HK-2 (cell line): ENCODE measurements around the gene PKD1L1.
"Not testable (repeated sequence)": the region's sequence is repeated elsewhere in the genome, so short reads cannot be mapped to it uniquely, and the experiment has no call there.

Source experiments
- DNase-seq: peaks from one replicate; pipeline ENCODE4 v3.0.0-alpha.2; 2018; ENCODE audit not compliant: unreplicated experiment

PKD1L1 gene

DNA sequence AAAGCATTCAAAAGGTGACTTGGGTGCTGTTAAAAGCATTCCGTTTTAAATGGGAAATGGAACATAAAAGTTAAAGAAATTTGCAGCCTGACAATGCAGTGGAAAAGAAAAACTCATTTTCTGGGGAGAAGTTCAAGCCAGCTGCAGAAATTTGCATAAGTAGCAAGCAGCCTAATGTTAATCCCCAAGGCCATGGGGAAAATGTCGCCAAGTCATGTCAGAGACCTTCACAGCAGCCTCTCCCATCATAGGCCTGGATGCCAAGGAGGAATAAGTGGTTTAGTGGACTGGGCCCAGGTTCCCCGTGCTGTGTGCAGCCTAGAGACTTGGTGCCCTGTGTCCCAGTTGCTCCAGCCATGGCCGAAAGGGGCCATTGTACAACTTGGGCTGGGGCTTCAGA, 154.2 kb downstream of the PKD1L1 start:
- no peak for DNase-seq

DNA sequence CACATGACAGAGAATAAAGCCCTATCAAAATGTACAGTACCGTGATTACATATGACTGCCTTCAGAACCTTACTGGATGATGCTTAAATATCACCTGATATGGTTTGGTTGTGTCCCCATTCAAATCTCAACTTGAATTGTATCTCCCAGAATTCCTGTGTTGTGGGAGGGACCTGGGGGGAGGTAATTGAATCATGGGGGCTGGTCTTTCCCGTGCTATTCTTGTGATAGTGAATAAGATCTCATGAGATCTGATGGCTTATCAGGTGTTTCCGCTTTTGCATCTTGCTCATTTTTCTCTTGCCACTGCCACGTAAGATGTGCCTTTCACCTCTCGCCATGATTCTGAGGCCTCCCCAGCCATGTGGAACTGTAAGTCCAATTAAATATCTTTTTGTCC, 155.1 kb downstream of the PKD1L1 start:
- DNase-seq = not testable (repeated sequence)

DNA sequence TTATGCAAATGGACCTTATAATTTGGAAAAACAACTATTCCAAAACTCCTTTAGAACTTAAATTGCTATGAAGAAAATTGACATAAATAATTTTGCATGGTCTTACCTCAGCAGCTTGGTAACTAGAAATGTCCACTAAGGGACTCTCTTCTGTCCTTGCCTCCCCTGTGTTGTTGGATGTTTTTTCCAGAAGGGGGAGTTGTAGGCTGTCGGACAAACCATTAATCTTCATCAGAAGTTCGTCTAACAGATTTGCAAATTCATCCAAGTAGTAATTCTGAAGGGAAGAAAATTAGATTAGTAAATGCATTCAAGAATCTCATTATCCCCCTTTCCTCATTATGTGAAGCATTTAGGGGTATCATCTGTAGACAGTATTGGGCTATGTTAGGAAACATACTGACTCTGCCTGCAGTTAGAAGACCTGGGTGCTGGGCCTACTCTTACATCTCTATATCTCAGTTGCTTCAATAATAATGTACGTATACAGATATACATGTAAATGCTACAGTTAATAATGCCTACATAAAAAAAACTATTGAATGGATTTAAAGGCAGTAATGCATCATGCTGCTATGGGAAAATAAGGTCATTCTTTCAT, 155.6 kb downstream of the PKD1L1 start:
- DNase-seq = no peak

DNA sequence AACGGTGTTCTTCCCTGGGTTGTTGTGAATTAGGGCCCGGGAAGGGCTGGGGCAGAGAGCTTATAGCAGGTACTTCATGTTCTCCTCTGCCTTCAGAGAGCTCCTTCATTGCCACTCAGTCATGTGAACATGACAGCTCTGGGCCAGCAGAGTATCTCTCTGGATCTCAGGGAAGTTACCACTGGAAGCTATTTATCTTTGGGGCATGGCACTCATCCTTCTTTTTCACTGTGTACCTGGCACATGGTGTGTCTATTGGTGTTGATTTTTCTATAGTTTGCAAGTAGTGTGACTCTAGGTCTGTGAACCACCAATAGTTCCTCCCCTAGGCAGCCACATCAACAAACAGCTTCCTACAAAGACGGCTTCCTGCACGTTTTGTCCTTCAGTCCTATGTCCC, 156.6 kb downstream of the PKD1L1 start:
- no peak for DNase-seq

DNA sequence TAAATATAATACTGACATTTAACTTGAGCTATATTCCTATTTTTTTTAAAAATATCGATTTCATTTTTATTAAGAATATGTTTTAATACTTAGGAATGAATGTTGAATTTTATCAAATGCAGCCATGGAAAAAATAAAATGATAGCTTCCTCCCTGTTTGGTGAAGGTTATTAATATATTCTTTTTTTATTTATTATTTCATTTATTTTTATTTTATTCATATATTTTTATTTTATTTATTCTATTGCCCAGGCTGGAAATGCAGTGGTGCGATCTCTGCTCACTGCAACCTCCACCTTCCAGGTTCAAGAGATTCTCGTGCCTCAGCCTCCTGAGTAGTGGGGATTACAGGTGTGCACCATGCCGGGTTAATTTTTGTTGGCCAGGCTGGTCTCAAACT, 160.2 kb downstream of the PKD1L1 start:
- DNase-seq = no peak

GRCh38 chr7:47787249-47788069, 160.8 kb downstream of the PKD1L1 start:
- DNase-seq = no peak

GRCh38 chr7:47786557-47787248, 161.6 kb downstream of the PKD1L1 start:
- DNase-seq = peak; percentile 97

- no peak for DNase-seq
Measured at GRCh38 chr7:47785923-47786556, 162.2 kb downstream of the PKD1L1 start.

GRCh38 chr7:47783456-47784223, 164.6 kb downstream of the PKD1L1 start:
- no peak for DNase-seq

DNA sequence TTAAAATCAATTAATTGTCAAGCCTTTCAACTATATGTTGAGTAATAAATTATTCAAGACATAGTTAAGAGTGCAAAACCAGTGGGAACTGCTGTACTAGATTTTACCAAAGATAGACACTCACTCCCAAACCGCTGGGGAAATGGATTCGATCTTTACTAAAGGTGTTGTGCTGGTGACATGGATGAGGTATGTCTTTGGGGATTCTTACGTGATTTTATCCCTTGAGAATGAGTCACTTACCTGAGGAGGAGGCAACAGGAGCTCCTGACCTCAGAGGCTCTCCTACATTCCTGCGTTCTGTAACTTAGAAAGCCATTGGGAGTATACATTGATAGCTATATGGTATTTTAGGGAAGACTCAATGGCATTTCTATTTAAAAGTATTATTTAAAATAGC, 165.5 kb downstream of the PKD1L1 start:
- no peak for DNase-seq

GRCh38 chr7:47782022-47782421, 166.2 kb downstream of the PKD1L1 start:
- no peak for DNase-seq

DNA sequence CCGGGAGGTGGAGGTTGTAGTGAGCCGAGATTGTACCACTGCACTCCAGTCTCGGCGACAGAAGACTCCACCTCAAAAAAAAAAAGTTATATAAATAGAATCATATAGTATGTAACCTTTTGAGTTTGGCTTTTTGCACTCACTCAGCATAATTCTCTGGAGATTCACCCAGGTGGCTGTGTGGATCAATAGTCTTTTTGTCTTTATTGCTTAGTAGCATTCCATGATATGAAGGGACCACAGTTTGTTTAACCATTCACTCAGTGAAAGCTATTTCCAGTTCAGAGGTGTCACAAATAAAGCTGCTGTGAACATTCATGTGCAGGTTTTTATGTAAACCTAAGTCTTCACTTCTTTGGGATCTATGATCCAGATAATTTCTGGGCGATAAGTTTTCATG, 167.7 kb downstream of the PKD1L1 start:
- no peak for DNase-seq

DNA sequence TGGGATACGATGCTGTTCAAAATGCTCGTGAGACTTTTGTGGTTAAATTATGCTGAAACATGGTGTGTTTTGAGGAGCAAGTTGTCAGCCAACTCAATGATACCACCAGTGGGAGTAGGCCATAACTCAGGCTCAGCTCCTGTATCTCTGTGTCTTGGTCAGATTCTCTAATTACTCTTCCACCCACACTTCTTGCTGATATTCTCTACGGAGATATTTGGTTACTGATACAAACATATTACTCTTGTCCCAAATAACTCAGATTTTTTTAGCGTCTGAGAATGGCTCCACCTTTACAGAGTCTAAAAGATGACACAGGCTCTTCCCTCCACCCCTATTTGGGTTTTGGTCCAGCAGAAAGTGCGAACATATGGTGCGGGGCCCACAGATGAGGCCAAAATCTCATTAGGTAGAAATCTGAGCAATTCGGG, 168.9 kb downstream of the PKD1L1 start:
- no peak for DNase-seq

GRCh38 chr7:47778153-47778661, 170.1 kb downstream of the PKD1L1 start:
- DNase-seq = no peak

DNA sequence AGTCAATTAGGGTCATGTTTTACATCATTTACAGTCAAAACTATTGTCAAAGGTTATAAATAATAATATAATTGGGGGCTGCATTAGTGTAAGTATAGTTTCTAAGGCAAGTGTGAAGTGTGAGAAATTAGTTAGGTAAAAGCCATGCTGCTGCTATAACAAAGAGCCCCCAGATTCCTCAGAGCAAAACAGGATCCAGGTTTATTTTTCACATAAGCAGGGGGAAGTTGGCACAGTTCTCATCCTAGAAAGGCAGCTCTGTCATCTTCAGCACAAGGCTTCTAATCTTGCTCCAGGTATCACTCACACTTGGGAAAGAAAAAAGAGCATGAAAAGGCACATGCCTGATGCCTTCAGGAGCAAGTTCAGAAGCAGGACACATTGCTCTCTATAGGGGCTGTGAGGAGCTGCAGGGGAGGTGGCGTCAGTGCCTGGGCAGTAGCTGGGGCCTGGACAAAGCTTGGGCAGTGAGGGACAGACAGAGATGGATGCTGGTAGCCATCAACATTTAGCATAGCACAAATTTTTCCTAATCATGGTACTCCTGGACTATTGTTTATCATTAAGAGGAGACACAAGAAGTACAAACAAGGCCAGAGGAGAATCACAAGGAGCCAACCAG, 170.6 kb downstream of the PKD1L1 start:
- DNase-seq = no peak

GRCh38 chr7:47776335-47776734, 171.9 kb downstream of the PKD1L1 start:
- no peak for DNase-seq

DNA sequence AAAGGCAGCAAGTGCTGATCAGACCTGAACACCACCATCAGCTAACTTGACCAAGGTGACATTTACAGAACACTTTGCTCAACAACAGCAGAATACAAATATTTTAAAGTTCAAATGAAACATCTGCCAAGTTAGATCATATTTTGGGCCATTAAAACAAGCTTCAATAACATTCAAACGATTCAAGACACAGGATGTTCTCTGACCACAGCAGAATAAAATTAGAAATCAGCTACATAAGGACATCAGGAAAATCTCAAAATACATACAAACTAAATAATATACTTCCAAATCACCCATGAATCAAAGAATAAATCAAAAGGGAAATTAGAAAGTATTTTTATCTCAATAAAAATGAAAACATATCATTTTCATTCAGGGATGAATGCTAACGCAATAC, 173.0 kb downstream of the PKD1L1 start:
- DNase-seq = no peak

DNA sequence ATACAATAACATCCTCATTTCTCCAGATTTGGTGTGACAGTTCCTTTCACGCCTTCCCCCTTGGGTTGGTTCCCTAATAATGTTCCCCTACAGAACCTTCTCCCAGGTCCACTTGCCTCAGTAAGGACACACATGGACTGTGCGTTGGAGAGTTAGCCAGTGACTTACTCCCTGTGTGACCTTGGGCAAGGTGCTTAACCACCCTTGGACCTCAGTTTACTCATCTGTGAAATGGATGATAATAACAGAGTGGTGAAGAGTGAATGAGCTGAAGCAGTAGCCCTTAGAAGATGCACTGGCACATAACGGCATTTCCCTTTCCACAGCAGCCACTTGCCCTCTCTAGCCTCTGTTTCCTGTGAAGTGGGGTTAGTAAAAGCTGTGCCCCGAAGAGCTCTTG, 175.8 kb downstream of the PKD1L1 start:
- DNase-seq = no peak

DNA sequence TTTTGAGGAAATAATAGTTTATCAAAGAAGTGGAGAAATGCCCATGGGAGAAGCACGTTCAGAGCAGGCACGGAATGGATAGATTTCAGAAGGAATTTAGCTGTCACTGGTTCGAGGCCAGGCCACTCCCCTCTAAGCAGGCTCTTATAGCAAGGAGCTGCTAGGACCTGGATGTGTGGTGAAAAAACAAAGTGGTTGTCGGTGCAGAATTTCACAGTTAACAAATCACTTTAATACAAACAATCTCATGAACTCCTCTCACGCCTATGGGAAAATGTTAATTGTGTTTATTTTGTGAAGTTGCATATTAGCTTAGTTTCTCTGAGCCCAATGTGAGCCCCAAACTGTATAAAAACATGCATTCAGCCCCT, 176.3 kb downstream of the PKD1L1 start:
- no peak for DNase-seq

DNA sequence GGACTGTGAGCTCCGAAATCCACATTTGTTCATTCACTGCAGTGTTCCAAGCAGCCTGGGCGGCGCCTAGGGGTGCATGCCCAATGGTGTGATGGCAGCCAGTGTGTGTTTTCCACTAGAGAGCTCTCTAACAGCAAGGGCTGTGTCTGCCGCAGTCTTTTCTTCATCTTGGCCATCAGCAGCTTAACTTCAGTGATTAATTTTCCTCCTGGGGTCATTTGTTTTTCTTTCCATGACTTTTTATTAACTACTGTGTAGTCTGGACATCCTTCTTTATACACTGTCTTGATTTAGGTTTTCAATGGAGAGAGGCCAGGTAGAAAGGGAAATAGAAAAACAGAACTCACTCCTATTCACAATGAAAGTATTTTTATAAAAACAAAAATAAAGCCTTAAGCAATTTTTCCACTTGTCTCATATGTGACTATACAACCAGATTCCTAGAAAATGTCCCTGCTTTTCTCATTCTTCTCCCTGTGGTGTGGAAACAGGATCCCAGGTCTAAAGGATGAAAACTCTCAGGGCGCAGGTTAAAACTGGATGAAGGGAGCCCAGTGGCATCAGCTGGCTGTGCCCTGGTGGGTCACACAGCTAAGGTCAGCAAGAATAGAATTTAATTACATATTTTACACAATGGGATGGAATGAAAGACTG, 176.8 kb downstream of the PKD1L1 start:
- no peak for DNase-seq

DNA sequence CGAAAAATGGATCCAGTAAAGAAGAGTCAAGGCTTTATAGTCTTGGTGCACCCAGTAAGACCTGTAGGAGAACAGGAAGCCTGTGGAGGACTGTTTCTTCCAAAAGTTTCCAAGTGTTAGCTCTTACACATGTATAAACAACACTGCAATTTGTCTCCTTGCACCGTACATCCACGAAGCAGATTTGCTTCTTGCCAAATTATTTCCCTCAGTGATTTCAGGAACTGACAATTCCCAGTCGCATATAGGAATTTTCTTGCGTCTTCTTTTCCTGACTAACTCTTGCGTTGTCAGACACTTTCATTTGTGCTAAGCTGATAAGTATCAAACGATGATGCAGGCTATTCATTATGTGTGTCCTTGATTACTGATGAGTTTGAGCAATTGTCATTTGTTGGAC, 182.1 kb downstream of the PKD1L1 start:
- no peak for DNase-seq
